PC-3 (cell line): Measurements from ENCODE around the gene PREX1.

ENCODE experiments used
- EZH2 ChIP-seq: fragments of 300-600 bp; sonication (generic); IDR thresholded peaks from one replicate; pipeline ENCODE4 v1.6.1; 2017; ENCODE audit warnings: antibody characterized with exemption, mild to moderate bottlenecking, low read length; ENCODE audit not compliant: unreplicated experiment
- EZH2phosphoT487 ChIP-seq: fragments of 300-600 bp; sonication (generic); IDR thresholded peaks from 2 replicates; pipeline ENCODE4 v1.6.1; 2018; ENCODE audit warnings: mild to moderate bottlenecking, antibody characterized with exemption, low read length, borderline replicate concordance
- TF ChIP-seq, protein P1 (sequence below): fragments of 300-600 bp; sonication (generic); conservative IDR thresholded peaks from 2 replicates; pipeline ENCODE4 v1.5.1; 2017; ENCODE audit warnings: antibody characterized with exemption, low read depth, mild to moderate bottlenecking, low read length

- no peak for TF ChIP-seq EZH2
- TF ChIP-seq, protein P1, sequence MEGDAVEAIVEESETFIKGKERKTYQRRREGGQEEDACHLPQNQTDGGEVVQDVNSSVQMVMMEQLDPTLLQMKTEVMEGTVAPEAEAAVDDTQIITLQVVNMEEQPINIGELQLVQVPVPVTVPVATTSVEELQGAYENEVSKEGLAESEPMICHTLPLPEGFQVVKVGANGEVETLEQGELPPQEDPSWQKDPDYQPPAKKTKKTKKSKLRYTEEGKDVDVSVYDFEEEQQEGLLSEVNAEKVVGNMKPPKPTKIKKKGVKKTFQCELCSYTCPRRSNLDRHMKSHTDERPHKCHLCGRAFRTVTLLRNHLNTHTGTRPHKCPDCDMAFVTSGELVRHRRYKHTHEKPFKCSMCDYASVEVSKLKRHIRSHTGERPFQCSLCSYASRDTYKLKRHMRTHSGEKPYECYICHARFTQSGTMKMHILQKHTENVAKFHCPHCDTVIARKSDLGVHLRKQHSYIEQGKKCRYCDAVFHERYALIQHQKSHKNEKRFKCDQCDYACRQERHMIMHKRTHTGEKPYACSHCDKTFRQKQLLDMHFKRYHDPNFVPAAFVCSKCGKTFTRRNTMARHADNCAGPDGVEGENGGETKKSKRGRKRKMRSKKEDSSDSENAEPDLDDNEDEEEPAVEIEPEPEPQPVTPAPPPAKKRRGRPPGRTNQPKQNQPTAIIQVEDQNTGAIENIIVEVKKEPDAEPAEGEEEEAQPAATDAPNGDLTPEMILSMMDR, result no peak
- TF ChIP-seq EZH2phosphoT487, result no peak
Measured at GRCh38 chr20:48732081-48732829, 95.5 kb downstream of the PREX1 start.
